HCT116 (cell line): Measurements from ENCODE around the gene DGAT2. TPM values are rescaled to one million over a fixed set of nuclear protein-coding genes. Genes with fewer than 3 reads are reported as not detected.

ENCODE experiments used
- ATAC-seq: fragments of 200-7000 bp; cut with Tn5 transposase; 2 replicates; pipeline ENCODE4 v1.9.1; 2020; ENCODE audit warnings: mild to moderate bottlenecking, moderate library complexity
- BruUV-seq: library from RNA; stranded (reverse); fragments of 400-500 nt; replicated peaks from 2 replicates; lab custom pipeline; 2021; lab: Mats Ljungman, UMichigan
- CTCF ChIA-PET: fragments of 300-600 bp; sonication (Branson Sonifier 250); formaldehyde crosslinking; loops from one replicate; lab custom pipeline; 2021; ENCODE audit warnings: antibody characterized with exemption; lab: Charles Lee
- POLR2A ChIA-PET: fragments of 300-600, 350-600 bp; sonication (Branson Sonifier 250); formaldehyde crosslinking; loops from one replicate; lab custom pipeline; 2021; ENCODE audit warnings: antibody characterized with exemption; lab: Charles Lee
- RAD21 ChIA-PET, 2 experiments: fragments of 300-600 bp; sonication (Branson Sonifier 250); formaldehyde crosslinking; loops; one replicate each; lab custom pipeline; 2023; ENCODE audit warnings: low total read pairs in 2 of 2; ENCODE audit not compliant: uncharacterized antibody in 2 of 2, unreplicated experiment in 2 of 2, low non-redundant PET in 1 of 2; lab: Charles Lee
- DNase-seq: peaks from one replicate; pipeline ENCODE4 v3.0.0-alpha.2; 2010; ENCODE audit warnings: low read depth, low spot score
- H2AFZ ChIP-seq: fragments of 200-600 bp; shearing (Covaris generic), sonication (generic); 2 replicates; pipeline ENCODE4 v1.6.1; 2017; ENCODE audit warnings: low read depth, mixed run types, mixed read lengths, antibody characterized with exemption, low read length; ENCODE audit not compliant: poor library complexity, severe bottlenecking
- H3K27ac ChIP-seq: 2 replicates; pipeline ENCODE4 v1.5.1; 2012; ENCODE audit warnings: low read depth, low read length
- H3K27me3 ChIP-seq: fragments of 200-600 bp; sonication (generic); 2 replicates; pipeline ENCODE4 v1.6.1; 2016; ENCODE audit warnings: mixed run types, low read length, mixed read lengths; ENCODE audit not compliant: insufficient read depth
- H3K36me3 ChIP-seq, 2 experiments: fragments of 200-500 bp in 1 of 2; fragments of 200-600 bp in 1 of 2; sonication (Bioruptor generic) in 1 of 2; sonication (generic) in 1 of 2; 2 replicates each; pipeline versions ENCODE4 v1.5.1 to v1.6.1; 2014 to 2016; ENCODE audit warnings: low read length in 2 of 2, inconsistent platforms in 1 of 2, mixed read lengths in 1 of 2, mixed run types in 1 of 2; ENCODE audit not compliant: insufficient read depth in 2 of 2, control insufficient read depth in 1 of 2
- H3K4me1 ChIP-seq, 2 experiments: fragments of 200-600 bp in 1 of 2; sonication (generic) in 1 of 2; 2 replicates each; pipeline versions ENCODE4 v1.5.1 to v1.6.1; 2012 to 2017; ENCODE audit warnings: low read length in 2 of 2, inconsistent platforms in 1 of 2, mild to moderate bottlenecking in 1 of 2, mixed read lengths in 1 of 2, mixed run types in 1 of 2, moderate library complexity in 1 of 2; ENCODE audit not compliant: insufficient read depth in 2 of 2, control insufficient read depth in 1 of 2
- H3K4me2 ChIP-seq: fragments of 200-600 bp; sonication (generic); 2 replicates; pipeline ENCODE4 v1.6.1; 2017; ENCODE audit warnings: mixed run types, low read length, mixed read lengths
- H3K4me3 ChIP-seq, 2 experiments: fragments of 200-600 bp in 1 of 2; sonication (generic) in 1 of 2; replicated peaks in 1 of 2; 2 replicates each; pipeline ENCODE4 v1.5.1; 2011 to 2016; ENCODE audit warnings: low read length in 2 of 2, control low read depth in 1 of 2, low read depth in 1 of 2, mild to moderate bottlenecking in 1 of 2, mixed read lengths in 1 of 2, mixed run types in 1 of 2
- H3K79me2 ChIP-seq: fragments of 200-600 bp; sonication (generic); 2 replicates; pipeline ENCODE4 v1.6.1; 2017; ENCODE audit warnings: mild to moderate bottlenecking, mixed run types, low read length, moderate library complexity, mixed read lengths; ENCODE audit not compliant: insufficient read depth
- H3K9ac ChIP-seq: fragments of 200-600 bp; sonication (generic); 2 replicates; pipeline ENCODE4 v1.6.1; 2016; ENCODE audit warnings: low read length, mixed read lengths
- H3K9me2 ChIP-seq: fragments of 200-600 bp; sonication (generic), shearing (Covaris generic); 2 replicates; pipeline ENCODE4 v1.6.1; 2017; ENCODE audit warnings: mixed run types, mild to moderate bottlenecking, moderate library complexity; ENCODE audit not compliant: insufficient read depth
- H3K9me3 ChIP-seq, 2 experiments: fragments of 200-500 bp in 1 of 2; fragments of 200-600 bp in 1 of 2; sonication (Bioruptor generic) in 1 of 2; sonication (generic) in 1 of 2; 2 replicates each; pipeline ENCODE4 v1.6.1; 2014 to 2017; ENCODE audit warnings: low read length in 2 of 2, mixed read lengths in 2 of 2, inconsistent platforms in 1 of 2, low read depth in 1 of 2, mild to moderate bottlenecking in 1 of 2, mixed run types in 1 of 2, moderate library complexity in 1 of 2; ENCODE audit not compliant: control insufficient read depth in 1 of 2, insufficient read depth in 1 of 2
- H4K20me1 ChIP-seq: fragments of 200-600 bp; sonication (generic), shearing (Covaris generic); 2 replicates; pipeline ENCODE4 v1.6.1; 2017; ENCODE audit warnings: mixed run types, mild to moderate bottlenecking, moderate library complexity; ENCODE audit not compliant: insufficient read depth
- CBX3 ChIP-seq: IDR thresholded peaks from 2 replicates; pipeline ENCODE4 v1.6.1; 2012; ENCODE audit warnings: low read depth
- CEBPB ChIP-seq: IDR thresholded peaks from 2 replicates; pipeline ENCODE4 v1.6.1; 2012; ENCODE audit warnings: low read depth
- EGR1 ChIP-seq: IDR thresholded peaks from 2 replicates; pipeline ENCODE4 v1.6.1; 2012; ENCODE audit warnings: low read depth
- ELF1 ChIP-seq: IDR thresholded peaks from 2 replicates; pipeline ENCODE4 v1.6.1; 2012; ENCODE audit warnings: low read depth, borderline replicate concordance
- EZH2 ChIP-seq: fragments of 200-600 bp; sonication (generic); IDR thresholded peaks from 2 replicates; pipeline ENCODE4 v1.6.1; 2017; ENCODE audit warnings: antibody characterized with exemption, mixed run types
- EZH2phosphoT487 ChIP-seq: fragments of 200-600 bp; IDR thresholded peaks from 2 replicates; pipeline ENCODE4 v1.6.1; 2018; ENCODE audit warnings: antibody characterized with exemption, borderline replicate concordance
- FOSL1 ChIP-seq: IDR thresholded peaks from 2 replicates; pipeline ENCODE4 v1.6.1; 2012; ENCODE audit warnings: low read depth
- JUND ChIP-seq: IDR thresholded peaks from 2 replicates; pipeline ENCODE4 v1.6.1; 2012
- POLR2A ChIP-seq: IDR thresholded peaks from 2 replicates; pipeline ENCODE4 v1.7.0; 2011; ENCODE audit warnings: borderline replicate concordance; ENCODE audit not compliant: insufficient read depth, insufficient read length; ENCODE audit errors: extremely low read depth
- RAD21 ChIP-seq: IDR thresholded peaks from 2 replicates; pipeline ENCODE4 v1.6.1; 2012; ENCODE audit warnings: low read depth, mild to moderate bottlenecking
- SIN3A ChIP-seq: IDR thresholded peaks from 2 replicates; pipeline ENCODE4 v1.6.1; 2012; ENCODE audit warnings: low read depth
- SP1 ChIP-seq: IDR thresholded peaks from 2 replicates; pipeline ENCODE4 v1.6.1; 2012; ENCODE audit warnings: low read depth
- SRF ChIP-seq: IDR thresholded peaks from 2 replicates; pipeline ENCODE4 v1.6.1; 2012; ENCODE audit warnings: low read depth
- TCF7L2 ChIP-seq: IDR thresholded peaks from 2 replicates; pipeline ENCODE4 v1.7.0; 2011; ENCODE audit warnings: borderline replicate concordance, inconsistent platforms; ENCODE audit not compliant: insufficient read depth, insufficient read length; ENCODE audit errors: extremely low read depth
- YY1 ChIP-seq: IDR thresholded peaks from 2 replicates; pipeline ENCODE4 v1.6.1; 2011; ENCODE audit warnings: low read length, low read depth, moderate library complexity, mild to moderate bottlenecking; ENCODE audit not compliant: insufficient replicate concordance; ENCODE audit errors: extremely low read depth
- ZFX ChIP-seq: fragments of 450-650 bp; IDR thresholded peaks from 2 replicates; pipeline ENCODE4 v1.6.1; 2017
- ZNF274 ChIP-seq: fragments of 200-500 bp; sonication (Bioruptor generic); IDR thresholded peaks from 2 replicates; pipeline ENCODE4 v1.6.1; 2014; ENCODE audit warnings: mild to moderate bottlenecking, low read depth, low read length, inconsistent platforms
- intact Hi-C: fragments of 100-400 bp; cut with micrococcal nuclease; formaldehyde crosslinking; loops from 2 replicates; pipeline ENCODE4 v1.10.0; 2022
- total RNA-seq: library from RNA; stranded (reverse); gene quantifications from one replicate; pipeline ENCODE4 v1.2.1, GENCODE V29; 2021; ENCODE audit not compliant: unreplicated experiment
- TF ChIP-seq, protein P1 (sequence below), 3 experiments: fragments of 200-600 bp in 1 of 3; sonication (generic) in 1 of 3; IDR thresholded peaks in 2 of 3; conservative IDR thresholded peaks in 1 of 3; 2 replicates each; pipeline ENCODE4 v1.5.1; 2012 to 2017; ENCODE audit warnings: low read depth in 2 of 3, low read length in 2 of 3, antibody characterized with exemption in 1 of 3, borderline replicate concordance in 1 of 3, control low read depth in 1 of 3, mild to moderate bottlenecking in 1 of 3, mixed read lengths in 1 of 3, mixed run types in 1 of 3, moderate library complexity in 1 of 3; ENCODE audit not compliant: insufficient read depth in 1 of 3
- TF ChIP-seq, protein P2 (sequence below): IDR thresholded peaks from 2 replicates; pipeline ENCODE4 v1.6.1; 2012; ENCODE audit warnings: low read depth
- TF ChIP-seq, protein P3 (sequence below): IDR thresholded peaks from 2 replicates; pipeline ENCODE4 v1.6.1; 2012

Gene DGAT2
- total RNA-seq, 1 experiment from 2014 or later, result 2.4 TPM

DNA sequence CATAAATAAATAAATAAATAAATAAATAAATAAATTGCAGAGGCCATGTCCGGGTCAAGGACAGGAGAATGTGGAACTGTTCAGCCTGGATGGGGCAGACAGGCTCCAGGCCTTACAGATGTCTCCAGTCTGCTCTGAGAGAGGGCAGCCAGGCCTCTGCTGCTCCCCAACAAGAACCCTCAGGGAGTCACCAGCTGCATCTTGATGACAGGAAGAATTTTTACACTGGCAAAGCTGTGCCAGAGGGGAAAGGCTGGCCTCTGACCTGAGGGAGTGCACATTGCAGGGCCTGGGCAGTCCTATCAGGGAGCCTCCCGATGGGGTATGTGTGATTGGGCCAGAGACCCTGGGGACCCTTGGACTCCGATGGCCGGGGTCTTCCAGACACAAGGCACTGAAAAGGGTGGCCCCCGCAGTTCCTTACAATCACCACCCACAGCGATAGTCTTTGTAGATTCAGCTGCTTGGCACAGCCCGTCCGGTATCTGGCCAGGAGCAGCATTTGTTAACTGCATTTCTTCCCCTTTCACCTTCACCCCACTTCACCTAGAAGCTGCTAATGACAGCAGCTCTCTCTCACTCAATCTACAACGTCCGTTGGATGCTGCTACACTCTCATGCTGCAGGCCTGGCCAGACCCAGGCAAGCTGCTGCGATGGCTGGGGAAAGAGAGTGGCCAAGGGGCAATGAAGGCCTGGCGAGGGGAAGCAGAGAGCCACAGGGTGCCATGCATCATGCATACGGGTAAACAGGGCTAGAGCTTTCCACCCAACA is 42.8 kb upstream of the DGAT2 start:
- Histone ChIP-seq H2AFZ (no peak overlapping the region), H3K9ac (no peak overlapping the region), H3K4me1 (no peaks in the 10 kb centered on the region; a peak in 1 of 4 replicates), H3K9me2 (no peaks in the 10 kb centered on the region), H3K4me2 (no peak overlapping the region), H3K9me3 (no peaks in the 10 kb centered on the region), H3K36me3 (no peaks in the 10 kb centered on the region), H3K79me2 (no peaks in the 10 kb centered on the region), H3K4me3 (no peak overlapping the region), H3K27me3 (no peaks in the 10 kb centered on the region), H4K20me1 (no peaks in the 10 kb centered on the region), H3K27ac (no peak overlapping the region)
- ChIA-PET POLR2A (no interaction called here), CTCF (no interaction called here), RAD21 (no interaction called here)
- no peak for TF ChIP-seq SIN3A
- TF ChIP-seq RAD21, result no peak
- no peak for TF ChIP-seq EGR1
- TF ChIP-seq CBX3, result no peak
- no peak for TF ChIP-seq YY1
- no peak for TF ChIP-seq ZFX
- TF ChIP-seq CEBPB, result no peak
- no peak for TF ChIP-seq EZH2
- no peak for TF ChIP-seq POLR2A
- no peak for TF ChIP-seq SP1
- TF ChIP-seq FOSL1, result no peak
- TF ChIP-seq, protein P1, sequence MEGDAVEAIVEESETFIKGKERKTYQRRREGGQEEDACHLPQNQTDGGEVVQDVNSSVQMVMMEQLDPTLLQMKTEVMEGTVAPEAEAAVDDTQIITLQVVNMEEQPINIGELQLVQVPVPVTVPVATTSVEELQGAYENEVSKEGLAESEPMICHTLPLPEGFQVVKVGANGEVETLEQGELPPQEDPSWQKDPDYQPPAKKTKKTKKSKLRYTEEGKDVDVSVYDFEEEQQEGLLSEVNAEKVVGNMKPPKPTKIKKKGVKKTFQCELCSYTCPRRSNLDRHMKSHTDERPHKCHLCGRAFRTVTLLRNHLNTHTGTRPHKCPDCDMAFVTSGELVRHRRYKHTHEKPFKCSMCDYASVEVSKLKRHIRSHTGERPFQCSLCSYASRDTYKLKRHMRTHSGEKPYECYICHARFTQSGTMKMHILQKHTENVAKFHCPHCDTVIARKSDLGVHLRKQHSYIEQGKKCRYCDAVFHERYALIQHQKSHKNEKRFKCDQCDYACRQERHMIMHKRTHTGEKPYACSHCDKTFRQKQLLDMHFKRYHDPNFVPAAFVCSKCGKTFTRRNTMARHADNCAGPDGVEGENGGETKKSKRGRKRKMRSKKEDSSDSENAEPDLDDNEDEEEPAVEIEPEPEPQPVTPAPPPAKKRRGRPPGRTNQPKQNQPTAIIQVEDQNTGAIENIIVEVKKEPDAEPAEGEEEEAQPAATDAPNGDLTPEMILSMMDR (IDR thresholded peaks at IDR 0.05 in 2 of 3, conservative IDR thresholded peaks at IDR 0.05 in 1 of 3; ENCODE audit: borderline replicate concordance in 1 of 3, insufficient read depth in 1 of 3, low read depth in 2 of 3, low read length in 2 of 3), result no peak
- TF ChIP-seq, protein P2, sequence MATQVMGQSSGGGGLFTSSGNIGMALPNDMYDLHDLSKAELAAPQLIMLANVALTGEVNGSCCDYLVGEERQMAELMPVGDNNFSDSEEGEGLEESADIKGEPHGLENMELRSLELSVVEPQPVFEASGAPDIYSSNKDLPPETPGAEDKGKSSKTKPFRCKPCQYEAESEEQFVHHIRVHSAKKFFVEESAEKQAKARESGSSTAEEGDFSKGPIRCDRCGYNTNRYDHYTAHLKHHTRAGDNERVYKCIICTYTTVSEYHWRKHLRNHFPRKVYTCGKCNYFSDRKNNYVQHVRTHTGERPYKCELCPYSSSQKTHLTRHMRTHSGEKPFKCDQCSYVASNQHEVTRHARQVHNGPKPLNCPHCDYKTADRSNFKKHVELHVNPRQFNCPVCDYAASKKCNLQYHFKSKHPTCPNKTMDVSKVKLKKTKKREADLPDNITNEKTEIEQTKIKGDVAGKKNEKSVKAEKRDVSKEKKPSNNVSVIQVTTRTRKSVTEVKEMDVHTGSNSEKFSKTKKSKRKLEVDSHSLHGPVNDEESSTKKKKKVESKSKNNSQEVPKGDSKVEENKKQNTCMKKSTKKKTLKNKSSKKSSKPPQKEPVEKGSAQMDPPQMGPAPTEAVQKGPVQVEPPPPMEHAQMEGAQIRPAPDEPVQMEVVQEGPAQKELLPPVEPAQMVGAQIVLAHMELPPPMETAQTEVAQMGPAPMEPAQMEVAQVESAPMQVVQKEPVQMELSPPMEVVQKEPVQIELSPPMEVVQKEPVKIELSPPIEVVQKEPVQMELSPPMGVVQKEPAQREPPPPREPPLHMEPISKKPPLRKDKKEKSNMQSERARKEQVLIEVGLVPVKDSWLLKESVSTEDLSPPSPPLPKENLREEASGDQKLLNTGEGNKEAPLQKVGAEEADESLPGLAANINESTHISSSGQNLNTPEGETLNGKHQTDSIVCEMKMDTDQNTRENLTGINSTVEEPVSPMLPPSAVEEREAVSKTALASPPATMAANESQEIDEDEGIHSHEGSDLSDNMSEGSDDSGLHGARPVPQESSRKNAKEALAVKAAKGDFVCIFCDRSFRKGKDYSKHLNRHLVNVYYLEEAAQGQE, result no peak
- TF ChIP-seq EZH2phosphoT487, result no peak
- no peak for TF ChIP-seq ZNF274
- TF ChIP-seq SRF, result no peak
- TF ChIP-seq TCF7L2, result no peak
- no peak for TF ChIP-seq JUND
- no peak for TF ChIP-seq ELF1
- TF ChIP-seq, protein P3, sequence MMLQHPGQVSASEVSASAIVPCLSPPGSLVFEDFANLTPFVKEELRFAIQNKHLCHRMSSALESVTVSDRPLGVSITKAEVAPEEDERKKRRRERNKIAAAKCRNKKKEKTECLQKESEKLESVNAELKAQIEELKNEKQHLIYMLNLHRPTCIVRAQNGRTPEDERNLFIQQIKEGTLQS, result no peak
- no TSS peak for BruUV-seq
- no peak for ATAC-seq
- DNase-seq, result no peak
- intact Hi-C loops, result no loop called here
